ENCODE data around the gene TMEM205.

The TMEM205 gene

DNA sequence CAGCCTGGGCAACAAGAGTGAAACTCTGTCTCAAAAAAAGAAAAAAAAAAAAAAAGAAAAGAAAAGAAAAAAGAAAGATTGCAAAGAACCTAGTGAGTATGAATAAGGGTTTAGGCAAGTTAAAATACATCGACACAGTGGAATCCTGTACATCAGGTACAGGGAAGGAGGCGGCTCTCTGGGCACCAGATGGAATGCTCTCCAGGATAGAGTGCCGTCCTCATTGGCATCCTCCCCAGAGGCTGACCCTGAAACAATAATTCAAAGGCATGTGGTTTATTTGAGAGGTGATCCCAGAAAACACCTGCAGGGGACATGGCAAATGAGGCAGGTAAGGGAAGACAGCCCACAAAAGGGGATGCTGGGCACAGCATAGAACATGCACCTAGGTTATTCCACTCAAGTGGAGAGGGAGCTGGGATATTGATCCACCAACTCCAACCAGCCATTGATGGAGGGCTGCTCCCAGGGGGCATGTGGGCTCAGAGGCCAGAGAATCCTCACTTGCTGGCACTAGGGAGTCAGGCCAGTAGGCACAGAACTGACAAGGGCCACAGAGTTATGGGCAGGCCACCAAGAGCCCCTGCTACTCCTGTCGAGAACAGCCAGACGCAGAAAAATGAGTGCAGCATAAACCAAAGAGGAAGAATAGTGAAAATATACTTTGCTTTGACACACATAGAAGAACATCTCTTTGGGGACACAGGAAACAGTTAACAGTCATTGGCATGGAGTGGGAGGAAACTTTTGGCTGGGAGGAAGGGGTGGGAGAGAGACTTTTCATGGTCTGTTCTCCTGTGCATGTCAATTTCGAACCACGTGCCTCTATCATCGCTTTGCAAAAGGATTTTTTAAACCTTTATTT is 45.9 kb downstream of the TMEM205 start:
- DNase-seq (ENCODE audit: low spot score): no peak

DNA sequence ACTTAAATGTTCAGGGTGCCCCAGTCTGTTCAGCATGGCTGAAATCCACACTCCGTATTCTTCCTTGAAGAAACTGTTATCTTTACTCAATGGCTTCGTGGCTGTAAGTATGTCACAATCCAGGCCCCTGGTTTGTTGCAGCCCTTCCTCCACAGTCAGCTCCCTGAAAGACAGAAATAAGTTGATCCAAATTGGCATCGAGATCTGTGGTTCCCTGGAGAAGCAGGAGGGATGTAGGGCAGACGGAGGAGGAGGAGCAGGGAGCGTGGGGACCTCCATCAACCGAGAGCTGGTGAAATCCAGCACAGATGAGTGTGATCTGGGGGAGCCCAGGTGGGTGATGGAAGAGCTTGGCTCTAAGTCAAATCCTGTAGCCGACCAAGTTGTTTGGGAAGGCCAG is 49.8 kb downstream of the TMEM205 start:
- DNase-seq (ENCODE audit: low spot score): no peak

DNA sequence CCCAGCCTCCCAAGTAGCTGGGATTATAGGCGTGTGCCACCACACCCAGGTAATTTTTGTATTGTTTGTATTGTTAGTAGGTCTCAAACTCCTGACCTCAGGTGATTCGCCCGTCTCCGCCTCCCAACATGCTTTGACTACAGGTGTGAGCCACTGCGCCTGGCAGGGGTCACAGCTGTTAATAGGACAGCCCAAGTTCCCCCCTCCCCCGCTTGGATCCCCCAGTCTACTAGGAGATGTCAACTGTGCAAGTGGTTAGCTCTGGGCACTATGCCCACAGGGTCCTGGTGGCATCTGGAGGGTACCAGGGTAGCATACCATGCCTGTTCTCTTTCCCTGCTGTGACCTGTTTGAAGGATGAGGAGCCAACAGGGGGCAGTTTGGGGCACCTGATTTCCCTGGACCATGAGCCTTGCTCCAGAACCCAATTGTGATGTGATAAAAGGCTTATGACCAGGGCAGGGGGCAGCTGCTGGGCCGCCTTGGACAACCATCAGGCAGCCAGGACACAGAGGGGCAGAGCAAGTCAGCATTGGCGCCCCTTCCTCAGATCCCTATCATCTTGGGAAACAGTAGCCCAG is 50.3 kb downstream of the TMEM205 start, which contains the start of gene TSPAN16:
TSS of gene TSPAN16 (plus strand) at position 496 of the 581 bp plus-strand sequence. CDS start 138 bp downstream, outside the sequence.
- no peak for DNase-seq (ENCODE audit: low spot score)

DNA sequence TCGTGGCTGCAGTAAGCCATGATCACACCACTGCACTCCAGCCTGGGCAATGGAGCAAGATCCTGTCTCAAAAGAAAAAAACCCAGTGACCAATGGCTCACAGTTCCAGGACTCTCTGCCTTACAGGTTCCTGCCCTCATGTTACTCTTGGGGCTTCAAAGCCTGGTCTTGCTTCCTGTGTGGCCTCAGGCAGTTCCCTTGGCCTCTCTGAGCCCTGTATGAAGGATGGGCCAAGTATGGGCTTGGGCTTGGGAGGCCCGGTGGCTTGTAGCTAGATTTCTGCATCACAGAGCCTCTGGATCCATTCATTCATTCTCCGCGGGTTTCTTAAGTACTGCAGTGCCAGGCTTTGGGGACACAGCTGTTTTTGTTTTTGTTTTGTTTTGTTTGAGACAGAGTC is 50.9 kb downstream of the TMEM205 start:
- DNase-seq (ENCODE audit: low spot score): no peak

DNA sequence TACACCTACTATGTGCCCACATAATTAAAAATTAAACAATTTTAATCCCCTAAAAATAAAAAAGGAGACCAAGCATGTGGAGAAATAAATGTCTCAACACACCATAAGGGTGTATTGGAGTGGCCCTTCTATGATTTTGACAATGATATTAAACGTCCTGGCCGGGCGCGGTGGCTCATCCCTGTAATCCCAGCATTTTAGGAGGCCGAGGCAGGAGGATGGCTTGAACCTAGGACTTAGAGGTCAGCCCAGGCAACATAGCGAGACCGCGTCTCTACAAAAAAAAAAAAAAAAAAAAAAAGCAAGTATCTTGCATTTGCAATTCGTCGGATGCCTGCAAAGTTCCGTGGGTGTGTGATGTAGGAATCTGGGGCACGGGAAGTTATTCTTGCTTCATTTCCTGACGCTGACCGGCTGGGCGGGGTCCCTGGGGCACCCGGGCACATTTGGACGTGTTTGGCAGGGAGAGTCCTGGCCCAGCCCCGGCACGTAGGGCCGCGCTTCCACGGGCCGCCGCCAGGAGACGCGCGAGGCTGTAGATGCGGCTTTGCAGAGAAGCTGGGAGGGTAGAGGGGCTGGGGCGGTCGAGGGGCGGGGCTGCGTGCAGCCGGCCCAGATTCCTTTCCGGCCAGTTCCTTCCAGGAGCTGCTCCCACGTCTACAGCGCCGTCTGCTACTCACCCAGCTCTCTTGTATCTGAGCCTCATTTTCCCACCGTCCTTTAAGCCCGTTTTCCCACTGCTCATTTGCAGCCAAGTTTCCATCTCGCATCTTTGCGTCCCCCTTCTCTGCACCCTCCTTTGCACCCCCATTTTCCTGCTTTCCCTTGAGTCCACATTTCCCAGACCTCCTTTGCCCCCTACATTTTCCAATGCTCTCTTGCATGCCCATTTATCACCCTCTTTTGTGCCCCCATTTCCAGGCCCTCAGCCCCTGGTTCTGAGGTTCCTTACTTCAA is 52.4 kb downstream of the TMEM205 start:
- peak; percentile 94 for DNase-seq (ENCODE audit: low spot score)

All from AG08395 (cell line).